RPMI8226 (cell line): ENCODE measurements around the gene MRPL14.
"Not testable (repeated sequence)": the region's sequence is repeated elsewhere in the genome, so short reads cannot be mapped to it uniquely, and the experiment has no call there.

Experiments used
- DNase-seq: peaks from one replicate; pipeline ENCODE4 v3.0.0-alpha.2; 2015

Gene MRPL14

GRCh38 chr6:44149369-44150012 lies 22.2 kb upstream of the MRPL14 start:
- DNase-seq: no peak

GRCh38 chr6:44148306-44148705 lies 21.1 kb upstream of the MRPL14 start:
- DNase-seq: no peak

- DNase-seq: no peak
These were observed 20.0 kb upstream of the MRPL14 start for GRCh38 chr6:44147256-44147655.

GRCh38 chr6:44146685-44147084 lies 19.4 kb upstream of the MRPL14 start:
- no peak for DNase-seq

- no peak for DNase-seq
These were observed 18.6 kb upstream of the MRPL14 start for GRCh38 chr6:44145839-44146238.

GRCh38 chr6:44144536-44144935 lies 17.3 kb upstream of the MRPL14 start:
- not testable (repeated sequence) for DNase-seq

GRCh38 chr6:44143731-44144130 lies 16.5 kb upstream of the MRPL14 start:
- no peak for DNase-seq

- no peak for DNase-seq
These were observed 15.6 kb upstream of the MRPL14 start for GRCh38 chr6:44142835-44143234.

- DNase-seq: no peak
These were observed 12.1 kb upstream of the MRPL14 start for GRCh38 chr6:44139351-44139743.

GRCh38 chr6:44138717-44139350 lies 11.6 kb upstream of the MRPL14 start:
- no peak for DNase-seq

- no peak for DNase-seq
These were observed 8.6 kb upstream of the MRPL14 start for GRCh38 chr6:44135875-44136274.

GRCh38 chr6:44135173-44135758 lies 8.0 kb upstream of the MRPL14 start:
- DNase-seq: no peak

- DNase-seq: no peak
These were observed 6.9 kb upstream of the MRPL14 start for GRCh38 chr6:44133981-44134711.

GRCh38 chr6:44133003-44133931 lies 6.0 kb upstream of the MRPL14 start:
- no peak for DNase-seq

GRCh38 chr6:44132476-44132875 lies 5.2 kb upstream of the MRPL14 start:
- DNase-seq: no peak

GRCh38 chr6:44131892-44132291 lies 4.6 kb upstream of the MRPL14 start:
- no peak for DNase-seq

- no peak for DNase-seq
These were observed 2.6 kb upstream of the MRPL14 start for GRCh38 chr6:44129841-44130322.

- peak; percentile 67 for DNase-seq
These were observed 1.0 kb upstream of the MRPL14 start for GRCh38 chr6:44128020-44128917.

- DNase-seq: peak; percentile 64
These were observed 717 bp downstream of the MRPL14 start for GRCh38 chr6:44126320-44127149.

- DNase-seq: no peak
These were observed 3.7 kb downstream of the MRPL14 start for GRCh38 chr6:44123544-44123943.
